NCI-H526 (cell line): ENCODE data around the gene PRSS1.
A peak's percentile ranks its signal among the peaks of the same experiment; 100 is the strongest.
"Not testable (repeated sequence)": the region's sequence is repeated elsewhere in the genome, so short reads cannot be mapped to it uniquely, and the experiment has no call there.

ENCODE experiments used
- DNase-seq, 2 experiments: peaks; one replicate each; lab custom pipeline; 2025; lab: John Stamatoyannopoulos, UW

The PRSS1 gene

GRCh38 chr7:142749218-142749993, at the start of gene PRSS1:
Gene PRSS1 (plus strand): TSS chr7:142749472. CDS start chr7:142749485, 13 bp downstream.
- no peak for DNase-seq

DNA sequence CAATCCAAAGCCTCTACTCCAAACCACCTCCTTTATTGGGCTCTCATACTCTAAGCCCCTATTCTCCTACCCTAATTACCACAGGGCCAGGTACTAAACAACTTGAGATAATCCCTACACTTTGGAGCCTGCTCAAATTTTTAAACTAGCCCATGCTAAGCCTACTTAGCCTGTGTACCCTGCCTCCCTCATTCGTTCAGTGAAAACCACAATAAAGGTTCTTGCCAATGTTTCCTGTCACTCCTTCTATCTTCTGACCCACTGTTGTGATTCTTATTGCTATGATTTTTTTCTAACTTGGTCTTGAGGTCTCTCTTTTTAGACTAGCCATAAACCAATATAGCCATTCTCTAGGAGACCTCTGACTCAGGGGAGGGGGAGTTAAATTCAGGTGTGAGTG, 48.3 kb upstream of the PRSS1 start:
- not testable (repeated sequence) for DNase-seq

- no peak for DNase-seq
Observed at GRCh38 chr7:142703655-142704305, 45.5 kb upstream of the PRSS1 start.

DNA sequence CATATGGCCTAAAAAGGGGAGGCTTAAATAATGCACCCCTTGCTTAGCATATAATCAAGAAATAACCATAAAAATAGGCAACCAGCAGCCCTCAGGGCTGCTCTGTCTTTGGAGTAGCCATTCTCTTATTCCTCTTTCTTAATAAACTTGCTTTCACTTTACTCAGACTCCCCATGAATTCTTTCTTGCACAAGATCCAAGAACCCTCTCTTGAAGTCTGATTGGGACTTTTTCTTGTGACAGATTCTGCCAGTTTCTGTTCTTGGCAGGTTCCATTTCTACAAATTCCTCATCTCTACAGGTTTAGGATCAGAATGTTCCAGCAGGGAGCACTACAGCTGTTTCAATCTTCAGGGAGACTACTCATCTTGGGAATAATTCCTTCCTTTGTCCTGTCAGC, 40.5 kb upstream of the PRSS1 start:
- not testable (repeated sequence) for DNase-seq

DNA sequence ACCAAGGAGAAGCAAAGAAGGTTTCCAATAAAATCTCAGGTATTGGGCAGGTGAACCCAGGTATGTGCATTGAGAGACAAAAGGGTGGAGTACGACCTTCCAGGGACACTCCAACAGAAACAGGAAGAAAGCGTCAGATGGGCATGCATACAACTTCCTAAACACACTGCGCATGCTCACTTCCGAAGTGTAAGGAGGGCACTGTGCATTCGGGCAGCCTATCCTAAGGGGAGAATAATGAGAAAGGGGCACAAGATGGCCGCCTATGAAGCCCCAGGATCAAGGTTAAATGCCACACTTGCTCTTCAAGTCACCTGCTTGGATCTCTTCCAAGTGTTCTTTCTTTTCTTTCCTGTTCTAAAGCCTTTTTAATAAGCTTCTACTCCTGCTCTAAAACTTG, 39.4 kb upstream of the PRSS1 start:
- DNase-seq, result no peak

DNA sequence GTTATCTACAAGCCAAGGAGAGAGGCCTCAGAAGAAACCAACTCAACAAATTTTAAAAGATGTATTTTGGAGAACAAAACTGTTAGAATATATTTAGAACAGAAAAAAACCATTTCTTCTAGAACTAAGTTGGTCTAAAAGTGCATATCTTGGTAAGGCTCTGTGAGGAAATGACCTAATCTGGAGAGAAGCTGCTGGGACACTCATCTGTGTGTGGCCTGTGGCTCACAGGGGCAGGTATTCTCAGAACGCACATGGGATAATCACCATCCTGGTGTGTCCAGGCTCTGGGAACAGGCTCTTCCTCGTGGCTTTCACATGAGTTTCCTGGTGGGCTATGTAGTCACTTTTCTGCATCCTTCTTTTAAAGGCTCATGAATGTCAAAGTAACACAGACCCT, 38.1 kb upstream of the PRSS1 start:
- DNase-seq, result no peak

- peak in 1 of 2 experiments; percentile 63 for DNase-seq
Observed at GRCh38 chr7:142711746-142712616, 37.3 kb upstream of the PRSS1 start.

DNA sequence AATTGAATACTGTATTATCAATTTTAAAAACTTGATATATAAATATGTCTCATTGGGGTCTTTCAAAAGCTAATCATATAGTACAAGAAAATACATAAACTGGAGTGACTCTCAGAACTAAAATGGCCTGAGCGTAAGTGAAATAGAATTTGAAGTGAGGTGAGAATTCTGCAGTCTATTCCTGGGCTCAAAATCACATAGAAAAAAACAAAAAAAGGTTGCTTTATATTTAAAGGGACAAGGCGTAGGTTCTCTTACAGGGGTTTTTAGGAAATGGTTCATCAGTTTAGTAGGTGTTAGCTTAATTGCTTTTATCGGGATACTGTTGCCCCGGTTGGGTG, 36.7 kb upstream of the PRSS1 start:
- DNase-seq, result no peak

DNA sequence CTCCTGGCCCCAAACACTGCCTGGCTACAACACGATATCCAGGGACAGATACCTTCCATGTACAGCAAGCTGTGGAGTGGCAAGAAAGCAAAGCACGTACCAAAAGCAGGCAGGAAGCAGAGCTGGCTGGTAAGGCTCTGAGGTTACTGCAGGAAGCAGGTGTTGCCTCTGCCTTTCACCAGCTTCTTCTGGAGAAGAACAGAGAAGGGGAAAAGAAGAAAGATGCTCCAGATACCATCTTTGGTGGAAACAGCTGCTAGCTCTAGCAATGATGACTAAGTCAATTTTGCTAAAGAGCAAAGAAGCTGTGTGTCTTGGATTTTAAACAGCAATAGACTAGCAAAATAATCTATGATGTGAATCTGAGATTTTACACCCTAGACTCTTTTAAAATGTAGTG, 34.9 kb upstream of the PRSS1 start:
- no peak for DNase-seq

- DNase-seq, result no peak
Observed at GRCh38 chr7:142716596-142716995, 32.7 kb upstream of the PRSS1 start.

DNA sequence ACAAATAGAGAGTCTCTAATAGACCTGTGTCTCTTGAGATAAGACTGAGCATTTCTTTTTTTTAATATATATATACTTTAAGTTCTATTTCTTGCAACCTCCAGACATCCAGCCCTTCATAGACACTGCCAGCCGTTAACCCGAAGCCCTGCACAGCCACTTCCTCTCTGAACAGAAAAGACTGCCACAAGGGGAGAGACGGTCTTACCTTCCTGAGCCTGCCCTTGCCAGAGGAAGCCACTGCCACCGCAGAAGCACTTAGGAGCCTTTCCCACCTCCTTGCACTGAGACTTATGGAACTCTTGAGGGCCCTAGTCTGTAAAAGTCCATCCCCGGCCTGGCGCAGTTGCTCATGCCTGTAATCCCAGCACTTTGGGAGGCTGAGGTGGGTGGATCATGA, 31.8 kb upstream of the PRSS1 start:
- DNase-seq, result no peak

GRCh38 chr7:142718313-142718712, 31.0 kb upstream of the PRSS1 start:
- no peak for DNase-seq

- no peak for DNase-seq
Observed at GRCh38 chr7:142720172-142720773, 29.0 kb upstream of the PRSS1 start.

- no peak for DNase-seq
Observed at GRCh38 chr7:142720986-142721385, 28.3 kb upstream of the PRSS1 start.

- no peak for DNase-seq
Observed at GRCh38 chr7:142722248-142722794, 27.0 kb upstream of the PRSS1 start.

GRCh38 chr7:142733271-142733670, 16.0 kb upstream of the PRSS1 start:
- no peak for DNase-seq

GRCh38 chr7:142739923-142740492, 9.3 kb upstream of the PRSS1 start:
- no peak for DNase-seq

DNA sequence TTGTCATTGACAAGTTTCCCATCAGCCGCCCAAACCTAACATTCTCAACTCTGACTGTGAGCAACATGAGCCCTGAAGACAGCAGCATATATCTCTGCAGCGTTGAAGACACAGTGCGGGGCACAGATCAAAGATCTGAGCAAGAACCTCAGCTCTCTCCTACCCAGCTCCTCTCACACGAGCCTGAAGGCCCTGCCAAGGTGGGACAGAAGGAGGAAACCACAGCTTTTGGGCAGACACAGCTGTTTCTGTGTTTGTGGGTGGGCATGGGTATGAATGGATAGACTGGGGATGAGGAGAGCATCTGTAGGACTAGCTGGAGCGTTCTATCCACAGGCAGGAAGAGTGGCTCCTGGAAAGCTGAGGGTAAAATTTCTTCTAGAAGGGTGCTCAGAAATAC, 8.5 kb upstream of the PRSS1 start:
- DNase-seq, result no peak

GRCh38 chr7:142741932-142742331, 7.3 kb upstream of the PRSS1 start:
- not testable (repeated sequence) for DNase-seq

- DNase-seq, result no peak
Observed at GRCh38 chr7:142745091-142745635, 4.1 kb upstream of the PRSS1 start.

GRCh38 chr7:142745745-142746144, 3.5 kb upstream of the PRSS1 start:
- no peak for DNase-seq
